Right forelimb (tissue), 1 donor: ENCODE measurements around the gene MBD3L5.
"Not testable (repeated sequence)": the region's sequence is repeated elsewhere in the genome, so short reads cannot be mapped to it uniquely, and the experiment has no call there.

Source experiments
- DNase-seq: peaks from one replicate; pipeline ENCODE4 v3.0.0-alpha.2; 2018

Gene MBD3L5

GRCh38 chr19:7030278-7030677 is at the start of gene MBD3L5:
Gene MBD3L5 (plus strand): TSS chr19:7030578. CDS start chr19:7030612, 34 bp downstream.
- not testable (repeated sequence) for DNase-seq

GRCh38 chr19:6983448-6983847 is 46.9 kb upstream of the MBD3L5 start:
- no peak for DNase-seq

- DNase-seq: no peak
Measured at GRCh38 chr19:6987850-6988249, 42.5 kb upstream of the MBD3L5 start.

DNA sequence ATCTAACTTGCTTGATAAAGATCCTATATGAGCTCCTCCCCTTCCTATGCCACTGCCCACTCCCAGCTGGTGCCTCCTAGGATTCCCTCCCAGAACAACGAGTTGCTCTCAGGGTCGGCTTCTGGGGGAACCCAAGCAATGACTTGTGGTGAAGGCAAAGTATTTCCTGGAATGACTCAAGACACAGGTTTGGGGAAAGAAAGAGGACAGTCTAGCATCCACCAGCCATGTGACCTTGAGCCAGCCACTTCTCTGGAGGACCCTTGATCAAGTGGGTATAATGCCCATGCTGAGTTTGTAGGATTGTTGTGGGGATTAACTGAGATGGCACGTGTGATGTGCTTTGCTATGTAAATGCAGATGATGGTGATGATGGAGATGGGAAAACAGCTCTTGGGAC is 42.1 kb upstream of the MBD3L5 start:
- DNase-seq: no peak

DNA sequence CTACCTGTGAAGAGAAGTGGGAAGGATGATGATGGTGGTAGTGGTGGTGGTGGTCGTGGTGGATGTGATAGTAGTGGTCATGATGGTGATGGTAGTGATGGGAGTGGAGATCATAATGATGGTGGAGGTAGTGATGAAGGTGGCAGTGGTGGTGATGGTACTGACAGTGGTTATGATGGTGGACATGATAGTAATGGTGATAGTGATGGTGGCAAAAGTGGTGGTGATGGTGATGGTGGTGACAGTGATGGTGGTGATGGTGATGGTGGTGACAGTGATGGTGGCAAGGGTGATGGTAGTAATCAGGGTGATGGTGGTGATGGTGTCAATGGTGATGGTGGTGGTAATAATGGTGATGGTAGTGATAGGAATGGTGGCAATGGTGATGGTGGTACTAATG is 35.3 kb upstream of the MBD3L5 start:
- DNase-seq: no peak

DNA sequence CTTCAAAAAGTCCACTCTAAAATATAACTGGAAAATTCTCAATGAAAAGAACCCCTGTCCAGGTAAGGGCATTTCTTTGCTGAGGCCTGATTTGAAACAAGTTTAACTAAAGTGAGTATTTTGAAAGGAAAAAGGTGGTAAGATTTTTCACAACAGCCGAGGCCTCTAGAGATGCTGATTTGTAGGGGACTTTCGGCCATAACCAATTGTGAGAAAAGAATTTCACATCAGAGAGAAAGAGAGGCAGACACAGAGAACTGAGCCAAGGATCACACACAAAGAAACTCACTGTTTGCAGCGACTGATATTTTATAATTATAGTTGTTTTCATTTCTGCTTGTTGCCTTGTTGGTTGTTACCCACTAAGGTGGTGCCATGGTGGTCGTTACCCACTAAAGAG is 33.6 kb upstream of the MBD3L5 start:
- DNase-seq: no peak

DNA sequence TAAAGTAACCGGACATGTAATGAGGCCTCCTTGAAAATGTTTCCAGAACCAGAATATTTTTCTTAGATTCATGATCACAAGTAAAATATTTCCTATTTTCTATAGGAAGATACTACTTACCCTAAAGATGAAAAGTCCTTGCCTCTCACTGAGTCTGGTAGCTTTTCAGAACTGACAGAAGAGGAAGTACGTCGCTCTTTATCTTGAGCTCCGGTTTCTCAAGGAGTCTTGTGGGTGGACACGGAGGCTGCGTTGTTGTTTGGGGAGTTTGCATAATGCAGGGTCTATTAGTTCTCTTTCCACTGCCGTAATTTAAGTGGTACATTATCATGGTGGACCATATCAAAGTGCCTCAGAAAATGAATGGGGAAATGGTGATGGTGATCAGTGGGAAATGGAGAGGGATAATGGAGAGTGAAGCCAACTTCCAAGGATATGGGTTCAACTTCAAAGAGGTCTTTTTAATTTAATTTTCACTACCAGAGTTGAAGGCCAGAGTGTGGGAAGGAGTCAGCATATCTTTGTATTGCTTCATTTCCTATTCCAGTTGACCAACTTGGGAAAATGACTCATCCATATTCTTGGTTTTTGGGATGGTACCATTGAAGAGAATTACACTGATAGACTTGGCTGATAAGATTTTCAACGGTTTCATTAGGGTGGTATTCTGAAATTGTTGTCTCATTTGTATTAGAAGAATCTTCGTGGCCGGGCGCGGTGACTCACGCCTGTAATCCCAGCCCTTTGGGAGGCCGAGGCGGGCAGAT is 32.5 kb upstream of the MBD3L5 start:
- no peak for DNase-seq

- no peak for DNase-seq
Measured at GRCh38 chr19:6999933-7000332, 30.4 kb upstream of the MBD3L5 start.

- no peak for DNase-seq
Measured at GRCh38 chr19:7000333-7000732, 30.0 kb upstream of the MBD3L5 start.

DNA sequence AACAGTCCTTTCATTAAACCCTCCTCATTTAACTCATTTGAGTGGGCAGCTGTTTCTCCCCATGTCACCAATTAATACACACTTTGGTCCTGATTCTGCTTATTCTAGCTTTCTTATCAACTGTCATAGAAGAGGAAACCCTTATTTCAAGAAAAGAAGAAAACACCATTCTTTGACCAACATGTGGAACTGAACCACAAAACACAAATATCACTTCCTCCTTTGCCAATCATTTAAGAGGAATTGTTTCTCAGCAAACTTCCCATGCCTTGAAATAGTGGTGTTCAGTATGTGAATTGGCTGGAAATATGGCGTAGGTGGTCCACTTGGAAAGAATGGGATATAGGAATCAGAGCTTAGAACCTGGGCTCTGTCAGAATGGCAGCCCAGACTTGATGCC is 29.6 kb upstream of the MBD3L5 start:
- no peak for DNase-seq

- no peak for DNase-seq
Measured at GRCh38 chr19:7004313-7004931, 26.0 kb upstream of the MBD3L5 start.

GRCh38 chr19:7006135-7006704 is 24.2 kb upstream of the MBD3L5 start:
- no peak for DNase-seq

- no peak for DNase-seq
Measured at GRCh38 chr19:7007859-7008258, 22.5 kb upstream of the MBD3L5 start.

- no peak for DNase-seq
Measured at GRCh38 chr19:7010722-7011593, 19.4 kb upstream of the MBD3L5 start.

DNA sequence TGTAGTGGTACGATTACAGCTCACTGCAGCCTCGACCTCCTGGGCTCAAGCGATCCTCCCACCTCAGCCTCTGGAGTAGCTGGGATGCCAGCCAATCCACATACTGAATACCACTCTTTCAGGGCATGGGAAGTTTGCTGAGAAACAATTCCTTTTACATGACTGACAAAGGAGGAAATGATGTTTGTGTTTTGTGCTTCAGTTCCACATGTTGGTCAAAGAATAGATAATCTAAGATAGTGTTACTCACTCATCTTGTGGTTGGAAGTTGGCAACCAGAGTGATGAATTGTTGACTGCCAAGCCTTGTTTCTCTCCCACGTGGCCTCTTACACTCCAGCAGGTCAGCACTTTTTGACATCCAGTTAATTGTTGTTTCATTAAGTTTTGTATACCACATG is 16.7 kb upstream of the MBD3L5 start:
- no peak for DNase-seq

DNA sequence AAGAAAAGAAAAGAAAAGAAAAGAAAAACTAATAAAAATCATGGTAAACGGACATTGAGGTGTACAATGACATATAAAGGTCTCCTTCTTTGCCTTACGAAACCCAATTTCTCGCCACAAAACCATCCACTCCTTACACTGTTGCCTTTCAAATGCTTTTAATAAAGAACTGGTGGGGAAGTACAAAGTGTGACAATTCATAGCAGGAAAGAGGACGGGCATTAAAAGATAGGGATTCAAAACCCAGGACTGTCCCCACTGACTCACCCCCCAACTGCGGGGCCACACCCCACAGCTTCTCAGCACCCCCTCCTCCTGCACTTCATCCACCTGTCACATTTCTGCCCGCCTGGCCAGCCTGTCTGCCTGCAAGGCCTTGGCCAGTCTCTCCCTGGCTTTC is 11.6 kb upstream of the MBD3L5 start:
- no peak for DNase-seq

DNA sequence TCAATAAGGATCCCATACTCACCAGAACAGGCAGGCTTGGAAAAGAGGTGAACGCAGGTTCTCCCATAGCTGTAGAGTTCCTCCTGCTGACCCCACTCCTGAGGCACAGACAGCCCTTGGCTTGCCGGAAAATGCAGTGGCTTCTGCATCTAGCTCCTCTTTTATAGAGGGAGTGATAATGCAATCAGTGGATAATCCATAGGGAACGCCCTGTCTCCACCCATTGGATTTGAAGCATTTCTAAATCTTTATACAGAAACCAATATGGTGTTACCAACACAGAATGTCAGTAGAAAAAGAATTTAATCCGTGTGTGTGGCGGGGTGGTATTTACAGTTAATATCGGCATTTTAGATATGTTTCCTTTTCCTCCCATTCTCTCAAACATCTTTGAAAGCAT is 9.0 kb upstream of the MBD3L5 start, which contains the start of gene MBD3L2B:
TSS of gene MBD3L2B (minus strand) at position 101 of the 400 bp plus-strand sequence. CDS start at position 67, 34 bp downstream.
- DNase-seq: not testable (repeated sequence)

GRCh38 chr19:7028790-7029189 is 1.6 kb upstream of the MBD3L5 start:
- DNase-seq: not testable (repeated sequence)

DNA sequence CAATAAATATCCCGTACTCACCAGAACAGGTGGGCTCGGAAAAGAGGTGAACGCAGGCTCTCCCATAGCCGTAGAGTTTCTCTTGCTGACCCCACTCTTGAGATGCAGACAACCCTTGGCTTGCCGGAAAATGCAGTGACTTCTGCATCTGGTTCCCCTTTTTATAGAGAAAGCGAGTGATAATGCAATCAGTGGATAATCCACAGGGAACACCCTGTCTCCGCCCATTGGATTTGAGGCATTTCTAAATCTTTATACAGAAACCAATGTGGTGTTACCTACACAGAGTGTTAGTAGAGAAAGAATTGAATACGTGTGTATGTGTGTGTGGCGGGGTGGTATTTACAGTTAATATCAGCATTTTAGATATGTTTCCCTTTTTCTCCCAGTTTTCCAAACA is 9.7 kb downstream of the MBD3L5 start, which contains the start of gene MBD3L4:
TSS of gene MBD3L4 (minus strand) at position 101 of the 400 bp plus-strand sequence. CDS start at position 66, 35 bp downstream.
- not testable (repeated sequence) for DNase-seq

DNA sequence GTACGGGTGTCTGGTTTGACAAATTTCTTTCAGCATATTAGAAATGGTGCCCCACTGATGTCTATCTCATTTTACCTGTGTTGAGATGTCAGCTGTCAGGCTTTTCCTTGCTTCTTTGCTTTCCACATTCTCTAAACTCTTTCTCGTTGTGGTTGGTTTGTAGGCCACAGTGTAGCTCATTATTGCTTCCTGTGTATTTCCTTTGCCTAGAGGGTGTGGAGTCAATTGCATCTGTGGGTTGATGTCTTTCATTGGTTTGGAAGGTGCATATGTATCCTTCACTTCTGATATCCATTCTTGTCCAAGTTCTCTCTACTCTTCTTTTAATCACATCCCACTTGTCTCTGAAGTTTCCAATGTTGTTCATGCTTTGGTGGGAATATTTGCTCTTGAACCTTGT is 11.2 kb downstream of the MBD3L5 start:
- not testable (repeated sequence) for DNase-seq

DNA sequence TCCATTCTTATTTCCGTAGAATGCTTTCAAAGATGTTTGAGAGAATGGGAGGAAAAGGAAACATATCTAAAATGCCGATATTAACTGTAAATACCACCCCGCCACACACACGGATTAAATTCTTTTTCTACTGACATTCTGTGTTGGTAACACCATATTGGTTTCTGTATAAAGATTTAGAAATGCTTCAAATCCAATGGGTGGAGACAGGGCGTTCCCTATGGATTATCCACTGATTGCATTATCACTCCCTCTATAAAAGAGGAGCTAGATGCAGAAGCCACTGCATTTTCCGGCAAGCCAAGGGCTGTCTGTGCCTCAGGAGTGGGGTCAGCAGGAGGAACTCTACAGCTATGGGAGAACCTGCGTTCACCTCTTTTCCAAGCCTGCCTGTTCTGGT is 18.6 kb downstream of the MBD3L5 start, which contains the start of gene MBD3L2:
TSS of gene MBD3L2 (plus strand) at position 301 of the 400 bp plus-strand sequence. CDS start at position 354, 53 bp downstream.
- DNase-seq: not testable (repeated sequence)

DNA sequence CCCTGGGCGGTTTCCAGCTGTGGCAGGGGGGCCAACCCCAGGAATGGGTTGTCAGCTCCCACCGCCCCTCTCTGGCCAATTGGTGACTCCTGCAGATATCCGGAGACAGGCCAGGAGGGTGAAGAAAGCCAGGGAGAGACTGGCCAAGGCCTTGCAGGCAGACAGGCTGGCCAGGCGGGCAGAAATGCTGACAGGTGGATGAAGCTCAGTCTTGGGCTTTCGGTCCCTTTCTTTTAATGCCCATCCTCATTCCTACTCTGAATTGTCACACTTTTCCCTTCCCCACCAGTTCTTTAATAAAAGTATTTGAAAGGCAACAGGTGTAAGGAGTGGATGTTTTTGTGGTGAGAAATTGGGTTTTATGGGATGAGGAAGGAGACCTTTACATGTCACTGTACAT is 21.0 kb downstream of the MBD3L5 start:
- DNase-seq: not testable (repeated sequence)

- DNase-seq: not testable (repeated sequence)
Measured at GRCh38 chr19:7052896-7053295, 22.5 kb downstream of the MBD3L5 start.
